ENCODE results near the gene NACC1. TPM values are rescaled to one million over a fixed set of nuclear protein-coding genes. Genes with fewer than 3 reads are reported as not detected.

NACC1 gene
- total and polyA plus RNA-seq, 2 of the 8 experiments (the other 6 are each of a cell fraction or from before 2014, with no cell fraction given) = 234 to 301 TPM

GRCh38 chr19:13069415-13070359, 48.4 kb upstream of the NACC1 start (continued):
- TF ChIP-seq EP300 (IDR thresholded peaks at IDR 0.05; ENCODE audit: borderline replicate concordance in 1 of 2, low read depth in 2 of 2, low read length in 2 of 2) = no peak

All from H1 (cell line).